ENCODE measurements around the gene PPARD.

- TF ChIP-seq EZH2 (IDR thresholded peaks at IDR 0.05; ENCODE audit: insufficient read depth, poor library complexity, severe bottlenecking) (no peak), EZH2phosphoT487 (IDR thresholded peaks at IDR 0.05; ENCODE audit: insufficient read depth, low read depth) (no peak)
These were observed 133.2 kb downstream of the PPARD start for GRCh38 chr6:35475573-35475972.
